Right ventricle myocardium superior (tissue), 1 donor: ENCODE results near the gene CD83. TPM values are rescaled to one million over a fixed set of nuclear protein-coding genes. Genes with fewer than 3 reads are reported as not detected.

Experiments used
- ATAC-seq: fragments of 200-7000 bp; cut with Tn5 transposase; one replicate; pipeline ENCODE4 v1.9.1; 2020; ENCODE audit warnings: mild to moderate bottlenecking; ENCODE audit not compliant: poor library complexity
- DNase-seq: peaks from one replicate; pipeline ENCODE4 v3.0.0-alpha.2; 2020
- intact Hi-C: fragments of 100-400 bp; cut with DNase I; formaldehyde crosslinking; loops from one replicate; pipeline ENCODE4 v1.11.2; 2022
- total RNA-seq: library from RNA; stranded (reverse); fragmentation: NEBNext Ultra II Directional; extraction: Animal tissue kit (Norgen Biotek cat#: 25700); gene quantifications from one replicate; pipeline ENCODE4 v1.2.1, GENCODE V29; 2021
- donor health status: DM: no; HTN: yes; CAD: no; lungs with severe emphysema.

The CD83 gene
- total RNA-seq, 1 donor from 2014 or later, result 1.6 TPM

GRCh38 chr6:14118446-14118845, 874 bp downstream of the CD83 start:
- ATAC-seq (no peak), DNase-seq (no peak)
- intact Hi-C loops, result no loop called here

- DNase-seq (no peak), ATAC-seq (no peak)
- intact Hi-C loops, result no loop called here
Observed at GRCh38 chr6:14119784-14120183, 2.2 kb downstream of the CD83 start.

GRCh38 chr6:14120546-14120945, 3.0 kb downstream of the CD83 start:
- intact Hi-C loops, result no loop called here
- ATAC-seq (no peak), DNase-seq (no peak)

- peak; percentile 40 for DNase-seq
- intact Hi-C loops, result no loop called here
- peak; percentile 25 for ATAC-seq
Observed at GRCh38 chr6:14121936-14122344, 4.4 kb downstream of the CD83 start.

GRCh38 chr6:14123386-14124111, 6.0 kb downstream of the CD83 start:
- ATAC-seq, result peak; percentile 46
- intact Hi-C loops, result no loop called here
- DNase-seq, result no peak

- ATAC-seq, result no peak
- no peak for DNase-seq
- intact Hi-C loops, result loop anchor here (5.0 kb wide), 1 partner anchor 1497 kb away; no protein-coding TSS in a partner anchor
Observed at GRCh38 chr6:14125346-14125745, 7.8 kb downstream of the CD83 start.

GRCh38 chr6:14126191-14126590, 8.6 kb downstream of the CD83 start:
- no peak for DNase-seq
- ATAC-seq, result no peak
- intact Hi-C loops, result loop anchor here (5.0 kb wide), 1 partner anchor 1496 kb away; no protein-coding TSS in a partner anchor

GRCh38 chr6:14127611-14128010, 10.0 kb downstream of the CD83 start:
- DNase-seq (no peak), ATAC-seq (no peak)
- intact Hi-C loops, result loop anchor here (5.0 kb wide), 1 partner anchor 1495 kb away; no protein-coding TSS in a partner anchor

GRCh38 chr6:14128012-14128411, 10.4 kb downstream of the CD83 start:
- DNase-seq, result no peak
- intact Hi-C loops, result loop anchor here (5.0 kb wide), 1 partner anchor 1494 kb away; no protein-coding TSS in a partner anchor
- no peak for ATAC-seq

GRCh38 chr6:14128746-14129145, 11.2 kb downstream of the CD83 start:
- intact Hi-C loops, result loop anchor here (5.0 kb wide), 1 partner anchor 1494 kb away; no protein-coding TSS in a partner anchor
- DNase-seq, result no peak
- no peak for ATAC-seq

- peak; percentile 45 for DNase-seq
- intact Hi-C loops, result loop anchor here (5.0 kb wide), 1 partner anchor 1493 kb away; no protein-coding TSS in a partner anchor
Observed at GRCh38 chr6:14129575-14129974, 12.0 kb downstream of the CD83 start.

GRCh38 chr6:14130435-14131075, 13.0 kb downstream of the CD83 start:
- ATAC-seq, result no peak
- intact Hi-C loops, result no loop called here

More at GRCh38 chr6:14129575-14129974, 12.0 kb downstream of the CD83 start:
- ATAC-seq, result peak; percentile 93

GRCh38 chr6:14131579-14131978, 14.0 kb downstream of the CD83 start:
- intact Hi-C loops, result no loop called here
- ATAC-seq, result no peak

More at GRCh38 chr6:14130435-14131075, 13.0 kb downstream of the CD83 start:
- no peak for DNase-seq

GRCh38 chr6:14132244-14132920, 14.8 kb downstream of the CD83 start:
- no peak for ATAC-seq

More at GRCh38 chr6:14131579-14131978, 14.0 kb downstream of the CD83 start:
- DNase-seq, result no peak

GRCh38 chr6:14132921-14133275, 15.3 kb downstream of the CD83 start:
- ATAC-seq (no peak), DNase-seq (no peak)
- intact Hi-C loops, result no loop called here

More at GRCh38 chr6:14132244-14132920, 14.8 kb downstream of the CD83 start:
- no peak for DNase-seq
- intact Hi-C loops, result no loop called here

GRCh38 chr6:14134211-14134910, 16.8 kb downstream of the CD83 start:
- intact Hi-C loops, result no loop called here
- DNase-seq (no peak), ATAC-seq (no peak)

- ATAC-seq (no peak), DNase-seq (no peak)
- intact Hi-C loops, result no loop called here
Observed at GRCh38 chr6:14135893-14136539, 18.4 kb downstream of the CD83 start.

GRCh38 chr6:14138701-14139215, 21.2 kb downstream of the CD83 start:
- ATAC-seq, result no peak
- DNase-seq, result no peak
- intact Hi-C loops, result no loop called here
